ENCODE results near the gene RMDN2.

- no peak for TF ChIP-seq ZNF274 (IDR thresholded peaks at IDR 0.05; ENCODE audit: borderline replicate concordance, low read depth, low read length)
- no peak for TF ChIP-seq PURB (CRISPR knock-in tag; IDR thresholded peaks at IDR 0.05; ENCODE audit: low read depth)
- TF ChIP-seq TCF7L2 (IDR thresholded peaks at IDR 0.05; ENCODE audit: low read depth, low read length): no peak
- no peak for TF ChIP-seq RAD21 (CRISPR knock-in tag; conservative IDR thresholded peaks at IDR 0.05 in 1 of 2, IDR thresholded peaks at IDR 0.05 in 1 of 2)
- no peak for TF ChIP-seq CTCF (IDR thresholded peaks at IDR 0.05 in 2 of 3, conservative IDR thresholded peaks at IDR 0.05 in 1 of 3; ENCODE audit: insufficient read depth in 2 of 3, low read depth in 1 of 3, low read length in 3 of 3)
- no peak for TF ChIP-seq HDAC2 (IDR thresholded peaks at IDR 0.05)
- no peak for TF ChIP-seq LEF1 (IDR thresholded peaks at IDR 0.05)
- no peak for TF ChIP-seq POLR2AphosphoS5 (IDR thresholded peaks at IDR 0.05; ENCODE audit: control insufficient read depth, insufficient read depth, low read depth, low read length)
- TF ChIP-seq TAF1 (IDR thresholded peaks at IDR 0.05; ENCODE audit: control insufficient read depth, extremely low read depth, insufficient read depth, low read length, severe bottlenecking): no peak
- TF ChIP-seq DIDO1 (tag; IDR thresholded peaks at IDR 0.05; ENCODE audit: low read depth): no peak
- TF ChIP-seq NCOA6 (IDR thresholded peaks at IDR 0.05): no peak
- TF ChIP-seq BRD9 (IDR thresholded peaks at IDR 0.05; ENCODE audit: low read depth, partially characterized antibody): no peak
- TF ChIP-seq E2F1 (CRISPR knock-in tag; IDR thresholded peaks at IDR 0.05): no peak
- TF ChIP-seq, protein P1, sequence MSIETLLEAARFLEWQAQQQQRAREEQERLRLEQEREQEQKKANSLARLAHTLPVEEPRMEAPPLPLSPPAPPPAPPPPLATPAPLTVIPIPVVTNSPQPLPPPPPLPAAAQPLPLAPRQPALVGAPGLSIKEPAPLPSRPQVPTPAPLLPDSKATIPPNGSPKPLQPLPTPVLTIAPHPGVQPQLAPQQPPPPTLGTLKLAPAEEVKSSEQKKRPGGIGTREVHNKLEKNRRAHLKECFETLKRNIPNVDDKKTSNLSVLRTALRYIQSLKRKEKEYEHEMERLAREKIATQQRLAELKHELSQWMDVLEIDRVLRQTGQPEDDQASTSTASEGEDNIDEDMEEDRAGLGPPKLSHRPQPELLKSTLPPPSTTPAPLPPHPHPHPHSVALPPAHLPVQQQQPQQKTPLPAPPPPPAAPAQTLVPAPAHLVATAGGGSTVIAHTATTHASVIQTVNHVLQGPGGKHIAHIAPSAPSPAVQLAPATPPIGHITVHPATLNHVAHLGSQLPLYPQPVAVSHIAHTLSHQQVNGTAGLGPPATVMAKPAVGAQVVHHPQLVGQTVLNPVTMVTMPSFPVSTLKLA (conservative IDR thresholded peaks at IDR 0.05): no peak
These were observed 5.5 kb upstream of the RMDN2 start for GRCh38 chr2:37919631-37920032.

All from K562 (cell line).